BE2C (cell line): Measurements from ENCODE around the gene PCNT.

Experiments
- DNase-seq: peaks from one replicate; pipeline ENCODE4 v3.0.0-alpha.2; 2020
- H3K27me3 ChIP-seq: fragments of 250-450 bp; sonication (Bioruptor Pico); 2 replicates; pipeline ENCODE4 v1.5.1; 2020; ENCODE audit warnings: mild to moderate bottlenecking
- H3K36me3 ChIP-seq: fragments of 250-450 bp; sonication (Bioruptor Pico); 2 replicates; pipeline ENCODE4 v1.5.1; 2020; ENCODE audit warnings: mild to moderate bottlenecking
- H3K4me1 ChIP-seq: fragments of 250-450 bp; sonication (Bioruptor Pico); 2 replicates; pipeline ENCODE4 v1.5.1; 2020
- H3K4me3 ChIP-seq: 2 replicates; pipeline ENCODE4 v1.5.1; 2011; ENCODE audit warnings: low read depth, low read length
- H3K9me3 ChIP-seq: fragments of 250-450 bp; sonication (Bioruptor Pico); 2 replicates; pipeline ENCODE4 v1.5.1; 2020
- CTCF ChIP-seq: IDR thresholded peaks from 2 replicates; pipeline ENCODE4 v1.5.1; 2012; ENCODE audit warnings: mild to moderate bottlenecking, low read depth, low read length

The PCNT gene

GRCh38 chr21:46285761-46286647 is 38.0 kb upstream of the PCNT start, which contains the start of gene YBEY:
Gene YBEY (plus strand): TSS chr21:46286342. CDS start chr21:46286914, 572 bp downstream.
- Histone ChIP-seq H3K36me3 (peaks cover 28% of the 10 kb centered on the region), H3K27me3 (no peaks in the 10 kb centered on the region), H3K4me1 (peaks cover 8% of the 10 kb centered on the region), H3K9me3 (no peaks in the 10 kb centered on the region), H3K4me3 (peak within 1 kb of the TSS; percentile 83)
- peak; percentile 94 for DNase-seq
- peak; percentile 29; the same call in 1 of the 2 replicates for TF ChIP-seq CTCF

GRCh38 chr21:46286648-46287002 is 37.3 kb upstream of the PCNT start:
- peaks cover 8% of the 10 kb centered on the region for H3K4me1 ChIP-seq
- peak overlapping the region; percentile 83 for H3K4me3 ChIP-seq
- H3K36me3 ChIP-seq = peaks cover 30% of the 10 kb centered on the region
- no peak for TF ChIP-seq CTCF
- no peak for DNase-seq
- no peaks in the 10 kb centered on the region for H3K9me3 ChIP-seq
- no peaks in the 10 kb centered on the region for H3K27me3 ChIP-seq

- Histone ChIP-seq H3K4me3 (peak overlapping the region; percentile 83; the same call in 1 of the 2 replicates), H3K9me3 (no peaks in the 10 kb centered on the region), H3K4me1 (peaks cover 8% of the 10 kb centered on the region), H3K36me3 (peaks cover 27% of the 10 kb centered on the region), H3K27me3 (no peaks in the 10 kb centered on the region)
- no peak for TF ChIP-seq CTCF
- DNase-seq = no peak
These were observed 36.4 kb upstream of the PCNT start for GRCh38 chr21:46287541-46287940.

- no peak overlapping the region for H3K4me3 ChIP-seq
- TF ChIP-seq CTCF = no peak
These were observed 34.2 kb upstream of the PCNT start for GRCh38 chr21:46289655-46290179.

GRCh38 chr21:46291561-46291960 is 32.4 kb upstream of the PCNT start:
- Histone ChIP-seq H3K4me3 (no peak overlapping the region), H3K4me1 (no peaks in the 10 kb centered on the region)
- no peak for TF ChIP-seq CTCF

More at GRCh38 chr21:46289655-46290179, 34.2 kb upstream of the PCNT start:
- no peaks in the 10 kb centered on the region for H3K9me3 ChIP-seq
- no peak for DNase-seq
- no peaks in the 10 kb centered on the region for H3K27me3 ChIP-seq
- peaks cover 4% of the 10 kb centered on the region; the same call in 1 of the 2 replicates for H3K4me1 ChIP-seq
- H3K36me3 ChIP-seq = peaks cover 11% of the 10 kb centered on the region; the same call in 1 of the 2 replicates

GRCh38 chr21:46294647-46295176 is 29.2 kb upstream of the PCNT start:
- TF ChIP-seq CTCF = no peak
- H3K27me3 ChIP-seq = no peaks in the 10 kb centered on the region
- no peak for DNase-seq
- H3K4me3 ChIP-seq = no peak overlapping the region
- H3K9me3 ChIP-seq = no peaks in the 10 kb centered on the region
- peaks cover 4% of the 10 kb centered on the region; the same call in 1 of the 2 replicates for H3K4me1 ChIP-seq
- peaks cover 16% of the 10 kb centered on the region; the same call in 1 of the 2 replicates for H3K36me3 ChIP-seq

More at GRCh38 chr21:46291561-46291960, 32.4 kb upstream of the PCNT start:
- Histone ChIP-seq H3K36me3 (peaks cover 11% of the 10 kb centered on the region; the same call in 1 of the 2 replicates), H3K27me3 (no peaks in the 10 kb centered on the region), H3K9me3 (no peaks in the 10 kb centered on the region)
- no peak for DNase-seq
